HepG2 (cell line): ENCODE measurements around the gene SGCE. TPM values are rescaled to one million over a fixed set of nuclear protein-coding genes. Genes with fewer than 3 reads are reported as not detected.

Source experiments
- ATAD3A ChIP-seq: sonication (generic); formaldehyde crosslinking; IDR thresholded peaks from 2 replicates; pipeline ENCODE4 v1.4.0; 2020; ENCODE audit warnings: missing genetic modification reagents
- ETV5 ChIP-seq: IDR thresholded peaks from 2 replicates; pipeline ENCODE4 v1.6.1; 2018; ENCODE audit warnings: missing biosample characterization, missing genetic modification reagents, inconsistent platforms, borderline replicate concordance
- HOMEZ ChIP-seq: IDR thresholded peaks from 2 replicates; pipeline ENCODE4 v1.6.1; 2016; ENCODE audit warnings: low read depth
- IRF1 ChIP-seq: sonication (generic); formaldehyde crosslinking; IDR thresholded peaks from 2 replicates; pipeline ENCODE4 v1.4.0; 2020; ENCODE audit warnings: low read depth, mild to moderate bottlenecking, missing genetic modification reagents
- JUND ChIP-seq: sonication (generic); formaldehyde crosslinking; IDR thresholded peaks from 2 replicates; pipeline ENCODE4 v1.8.0; 2022; ENCODE audit warnings: mild to moderate bottlenecking, missing genetic modification reagents
- KAT7 ChIP-seq: IDR thresholded peaks from 2 replicates; pipeline ENCODE4 v1.6.1; 2018; ENCODE audit warnings: borderline replicate concordance, missing compliant biosample characterization
- KLF13 ChIP-seq: sonication (generic); formaldehyde crosslinking; IDR thresholded peaks from 2 replicates; pipeline ENCODE4 v1.4.0; 2020; ENCODE audit warnings: mild to moderate bottlenecking, missing genetic modification reagents
- MIXL1 ChIP-seq: IDR thresholded peaks from 2 replicates; pipeline ENCODE4 v1.6.1; 2016
- MTERF4 ChIP-seq: sonication (generic); formaldehyde crosslinking; IDR thresholded peaks from 2 replicates; pipeline ENCODE4 v1.8.0; 2023; ENCODE audit warnings: mild to moderate bottlenecking, missing genetic modification reagents
- NONO ChIP-seq, 2 experiments: fragments of 450-650 bp in 1 of 2; sonication (generic) in 1 of 2; formaldehyde crosslinking in 1 of 2; IDR thresholded peaks in 1 of 2; conservative IDR thresholded peaks in 1 of 2; 2 replicates each; pipeline versions ENCODE4 v1.6.1 to v1.8.0; 2017 to 2022; ENCODE audit warnings: mild to moderate bottlenecking in 1 of 2, missing genetic modification reagents in 1 of 2, moderate library complexity in 1 of 2
- RFX1 ChIP-seq: fragments of 450-650 bp; IDR thresholded peaks from 2 replicates; pipeline ENCODE4 v1.6.1; 2017
- SP140L ChIP-seq: sonication (generic); formaldehyde crosslinking; IDR thresholded peaks from 2 replicates; pipeline ENCODE4 v1.4.0; 2020; ENCODE audit warnings: missing genetic modification reagents, borderline replicate concordance
- TIGD3 ChIP-seq: sonication (generic); formaldehyde crosslinking; IDR thresholded peaks from 2 replicates; pipeline ENCODE4 v1.5.1; 2020; ENCODE audit warnings: mild to moderate bottlenecking, missing genetic modification reagents, borderline replicate concordance
- TOE1 ChIP-seq: sonication (generic); formaldehyde crosslinking; IDR thresholded peaks from 2 replicates; pipeline ENCODE4 v1.4.0; 2020; ENCODE audit warnings: mild to moderate bottlenecking, missing genetic modification reagents
- ZNF101 ChIP-seq: sonication (generic); formaldehyde crosslinking; IDR thresholded peaks from 2 replicates; pipeline ENCODE4 v1.4.0; 2020; ENCODE audit warnings: mild to moderate bottlenecking, low read depth, missing genetic modification reagents, borderline replicate concordance
- ZNF556 ChIP-seq: sonication (generic); formaldehyde crosslinking; IDR thresholded peaks from 2 replicates; pipeline ENCODE4 v1.4.0; 2020; ENCODE audit warnings: mild to moderate bottlenecking, missing genetic modification reagents, borderline replicate concordance
- ZNF646 ChIP-seq: sonication (generic); formaldehyde crosslinking; IDR thresholded peaks from 2 replicates; pipeline ENCODE4 v1.9.0; 2021; ENCODE audit warnings: mild to moderate bottlenecking, missing genetic modification reagents
- ZNF773 ChIP-seq: sonication (generic); formaldehyde crosslinking; IDR thresholded peaks from 2 replicates; pipeline ENCODE4 v1.4.0; 2020; ENCODE audit warnings: missing genetic modification reagents, borderline replicate concordance
- polyA plus RNA-seq, 8 experiments: library from polyadenylated mRNA; depleted of rRNA in 3 of 8; stranded (reverse) in 7 of 8; unstranded in 1 of 8; fragments of >200 nt; fragmentation: Illumina TruSeq in 4 of 8; extraction: Trizol in 4 of 8; gene quantifications; 2 replicates each; pipeline versions ENCODE4 v1.2.1 to v1.2.3, GENCODE V29; 2011 to 2016; ENCODE audit warnings: low read depth in 4 of 8, missing spikeins in 1 of 8, mixed read lengths in 1 of 8; ENCODE audit not compliant: insufficient read depth in 1 of 8
- total RNA-seq, 5 experiments: library from RNA; depleted of rRNA; stranded (reverse); fragments of >200 nt; fragmentation: Illumina TruSeq; extraction: Trizol; gene quantifications; 2 replicates each; pipeline ENCODE4 v1.2.3, GENCODE V29; 2016; ENCODE audit warnings: low read depth in 1 of 5
- TF ChIP-seq, protein P1 (sequence below): sonication (generic); formaldehyde crosslinking; IDR thresholded peaks from 2 replicates; pipeline ENCODE4 v1.8.0; 2022; ENCODE audit warnings: mild to moderate bottlenecking, missing genetic modification reagents, moderate library complexity

The SGCE gene
- total and polyA plus RNA-seq, 2 of the 13 experiments (the other 11 are each of a cell fraction or from before 2014, with no cell fraction given) = 52.3 to 71.1 TPM

GRCh38 chr7:94623820-94624219 lies 32.1 kb downstream of the SGCE start (continued):
- TF ChIP-seq, protein P1, sequence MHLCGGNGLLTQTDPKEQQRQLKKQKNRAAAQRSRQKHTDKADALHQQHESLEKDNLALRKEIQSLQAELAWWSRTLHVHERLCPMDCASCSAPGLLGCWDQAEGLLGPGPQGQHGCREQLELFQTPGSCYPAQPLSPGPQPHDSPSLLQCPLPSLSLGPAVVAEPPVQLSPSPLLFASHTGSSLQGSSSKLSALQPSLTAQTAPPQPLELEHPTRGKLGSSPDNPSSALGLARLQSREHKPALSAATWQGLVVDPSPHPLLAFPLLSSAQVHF (CRISPR knock-in tag) = no peak
- TF ChIP-seq TIGD3 (no peak), RFX1 (no peak), MTERF4 (CRISPR knock-in tag) (no peak), ZNF646 (CRISPR knock-in tag) (no peak), ATAD3A (CRISPR knock-in tag) (no peak), IRF1 (CRISPR knock-in tag) (no peak), TOE1 (CRISPR knock-in tag) (no peak), ETV5 (peak; percentile 89), ZNF556 (CRISPR knock-in tag) (peak; percentile 47; the same call in 1 of the 2 replicates), HOMEZ (peak; percentile 90), KAT7 (CRISPR knock-in tag) (no peak), KLF13 (CRISPR knock-in tag) (no peak), ZNF773 (CRISPR knock-in tag) (no peak), MIXL1 (CRISPR knock-in tag) (peak; percentile 89), NONO (IDR thresholded peaks at IDR 0.05) (no peak), NONO (CRISPR knock-in tag; conservative IDR thresholded peaks at IDR 0.05) (no peak; the same call in 1 of the 2 replicates), JUND (CRISPR knock-in tag) (no peak), ZNF101 (no peak), SP140L (CRISPR knock-in tag) (no peak)
